Measurements from ENCODE around the gene FOXP3.

The FOXP3 gene

GRCh38 chrX:49250066-49250465 lies 14.4 kb downstream of the FOXP3 start:
- DNase-seq (ENCODE audit: low read depth), result no peak

- DNase-seq (ENCODE audit: low read depth), result no peak
Measured at GRCh38 chrX:49249616-49250015, 14.9 kb downstream of the FOXP3 start.

GRCh38 chrX:49249071-49249470 lies 15.4 kb downstream of the FOXP3 start:
- DNase-seq (ENCODE audit: low read depth), result no peak

GRCh38 chrX:49247916-49248811 lies 16.3 kb downstream of the FOXP3 start:
- no peak for DNase-seq (ENCODE audit: low read depth)

GRCh38 chrX:49247346-49247745 lies 17.2 kb downstream of the FOXP3 start:
- DNase-seq (ENCODE audit: low read depth), result no peak

GRCh38 chrX:49246541-49246940 lies 18.0 kb downstream of the FOXP3 start:
- no peak for DNase-seq (ENCODE audit: low read depth)

GRCh38 chrX:49244207-49244606 lies 20.3 kb downstream of the FOXP3 start:
- no peak for DNase-seq (ENCODE audit: low read depth)

GRCh38 chrX:49243166-49243565 lies 21.3 kb downstream of the FOXP3 start:
- DNase-seq (ENCODE audit: low read depth), result no peak

GRCh38 chrX:49242545-49243066 lies 21.9 kb downstream of the FOXP3 start:
- DNase-seq (ENCODE audit: low read depth), result no peak

- DNase-seq (ENCODE audit: low read depth), result no peak
Measured at GRCh38 chrX:49238735-49239134, 25.8 kb downstream of the FOXP3 start.

GRCh38 chrX:49237060-49237459 lies 27.4 kb downstream of the FOXP3 start:
- DNase-seq (ENCODE audit: low read depth), result no peak

- no peak for DNase-seq (ENCODE audit: low read depth)
Measured at GRCh38 chrX:49233887-49234555, 30.5 kb downstream of the FOXP3 start.

GRCh38 chrX:49233176-49233575 lies 31.3 kb downstream of the FOXP3 start, which contains the start of gene CACNA1F:
TSS of gene CACNA1F (minus strand) at chrX:49233340. CDS start at chrX:49233309, 31 bp downstream.
- DNase-seq (ENCODE audit: low read depth), result no peak

- no peak for DNase-seq (ENCODE audit: low read depth)
Measured at GRCh38 chrX:49232525-49232924, 32.0 kb downstream of the FOXP3 start.

- no peak for DNase-seq (ENCODE audit: low read depth)
Measured at GRCh38 chrX:49231333-49232000, 33.0 kb downstream of the FOXP3 start.

- no peak for DNase-seq (ENCODE audit: low read depth)
Measured at GRCh38 chrX:49230500-49231232, 33.8 kb downstream of the FOXP3 start.

- no peak for DNase-seq (ENCODE audit: low read depth)
Measured at GRCh38 chrX:49228185-49228584, 36.3 kb downstream of the FOXP3 start.

- no peak for DNase-seq (ENCODE audit: low read depth)
Measured at GRCh38 chrX:49227726-49228125, 36.8 kb downstream of the FOXP3 start.

- no peak for DNase-seq (ENCODE audit: low read depth)
Measured at GRCh38 chrX:49226946-49227345, 37.6 kb downstream of the FOXP3 start.

GRCh38 chrX:49225858-49226257 lies 38.7 kb downstream of the FOXP3 start:
- no peak for DNase-seq (ENCODE audit: low read depth)

- no peak for DNase-seq (ENCODE audit: low read depth)
Measured at GRCh38 chrX:49221868-49222267, 42.6 kb downstream of the FOXP3 start.

GRCh38 chrX:49220100-49220499 lies 44.4 kb downstream of the FOXP3 start:
- DNase-seq (ENCODE audit: low read depth), result no peak

All from fibroblast of gingiva (primary cell).